Ascending aorta (tissue), 2 donors: ENCODE measurements around the gene CNTNAP2. TPM values are rescaled to one million over a fixed set of nuclear protein-coding genes. Genes with fewer than 3 reads are reported as not detected.

Source experiments
- DNase-seq, 2 donors: peaks; one replicate each; pipeline ENCODE4 v3.0.0-alpha.2; 2019; ENCODE audit warnings: low spot score in 2 of 2
- H3K27ac ChIP-seq, 2 donors: fragments of 200-600 bp; sonication (generic); one replicate each; pipeline ENCODE4 v1.5.1; 2016 to 2017; ENCODE audit warnings: mild to moderate bottlenecking in 1 of 2
- H3K27me3 ChIP-seq: fragments of 200-600 bp; sonication (generic); one replicate; pipeline ENCODE4 v1.5.1; 2017
- H3K36me3 ChIP-seq, 2 donors: fragments of 200-600 bp; sonication (generic); one replicate each; pipeline ENCODE4 v1.5.1; 2016
- H3K4me1 ChIP-seq, 2 donors: fragments of 200-600 bp; sonication (generic); one replicate each; pipeline ENCODE4 v1.5.1; 2016 to 2017; ENCODE audit warnings: mild to moderate bottlenecking in 1 of 2
- H3K4me3 ChIP-seq, 2 donors: fragments of 200-600 bp; sonication (generic); one replicate each; pipeline ENCODE4 v1.5.1; 2016 to 2017; ENCODE audit warnings: mild to moderate bottlenecking in 1 of 2
- H3K9me3 ChIP-seq, 2 donors: fragments of 200-600 bp; sonication (generic); one replicate each; pipeline ENCODE4 v1.5.1; 2016
- intact Hi-C: fragments of 100-400 bp; cut with DNase I; formaldehyde crosslinking; loops from one replicate; pipeline ENCODE4 v1.15.1; 2023
- total RNA-seq: library from RNA; depleted of rRNA; stranded (reverse); fragments of >200 nt; gene quantifications from one replicate; pipeline ENCODE4 v1.1.0, GENCODE V29; 2016
- TF ChIP-seq, protein P1 (sequence below), 3 experiments: fragments of 200-600 bp in 2 of 3; fragments of 450-650 bp in 1 of 3; sonication (generic) in 2 of 3; IDR thresholded peaks; one replicate each; pipeline ENCODE4 v1.5.1; 2016 to 2019; ENCODE audit warnings: antibody characterized with exemption in 3 of 3, mild to moderate bottlenecking in 1 of 3, moderate library complexity in 1 of 3

CNTNAP2 gene
- total RNA-seq, 1 donor from 2014 or later: not detected

DNA sequence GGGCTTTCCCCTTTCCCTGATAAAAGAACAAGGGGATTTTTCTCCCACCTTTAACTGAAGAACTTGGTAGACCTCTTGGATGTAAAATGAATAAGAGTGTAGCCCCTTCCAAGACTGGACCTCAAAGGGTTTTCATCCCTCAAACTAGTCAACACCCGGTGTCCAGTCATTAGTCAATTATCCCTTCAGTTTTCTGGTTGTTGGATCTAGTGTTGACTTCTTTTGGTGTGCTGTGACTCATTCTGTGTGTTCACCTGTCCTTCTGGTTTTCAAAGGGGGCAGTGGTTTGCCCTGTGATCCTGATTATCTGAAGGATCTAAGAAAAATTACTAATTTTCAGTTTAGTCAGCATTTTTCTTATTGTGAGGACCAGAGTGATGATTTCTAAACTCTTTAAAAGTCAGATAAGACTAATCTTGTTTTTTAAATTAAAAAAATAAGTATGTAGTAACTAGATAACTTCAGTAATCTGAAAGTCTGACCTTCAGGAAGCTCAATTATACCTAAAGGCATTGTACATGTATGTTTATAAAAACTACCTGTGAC lies 583.5 kb downstream of the CNTNAP2 start:
- no peaks in the 10 kb centered on the region for H3K27me3 ChIP-seq
- no peak overlapping the region for H3K27ac ChIP-seq
- H3K36me3 ChIP-seq: no peaks in the 10 kb centered on the region
- no peak overlapping the region for H3K4me3 ChIP-seq
- no peaks in the 10 kb centered on the region for H3K9me3 ChIP-seq
- no peaks in the 10 kb centered on the region for H3K4me1 ChIP-seq
- TF ChIP-seq, protein P1, sequence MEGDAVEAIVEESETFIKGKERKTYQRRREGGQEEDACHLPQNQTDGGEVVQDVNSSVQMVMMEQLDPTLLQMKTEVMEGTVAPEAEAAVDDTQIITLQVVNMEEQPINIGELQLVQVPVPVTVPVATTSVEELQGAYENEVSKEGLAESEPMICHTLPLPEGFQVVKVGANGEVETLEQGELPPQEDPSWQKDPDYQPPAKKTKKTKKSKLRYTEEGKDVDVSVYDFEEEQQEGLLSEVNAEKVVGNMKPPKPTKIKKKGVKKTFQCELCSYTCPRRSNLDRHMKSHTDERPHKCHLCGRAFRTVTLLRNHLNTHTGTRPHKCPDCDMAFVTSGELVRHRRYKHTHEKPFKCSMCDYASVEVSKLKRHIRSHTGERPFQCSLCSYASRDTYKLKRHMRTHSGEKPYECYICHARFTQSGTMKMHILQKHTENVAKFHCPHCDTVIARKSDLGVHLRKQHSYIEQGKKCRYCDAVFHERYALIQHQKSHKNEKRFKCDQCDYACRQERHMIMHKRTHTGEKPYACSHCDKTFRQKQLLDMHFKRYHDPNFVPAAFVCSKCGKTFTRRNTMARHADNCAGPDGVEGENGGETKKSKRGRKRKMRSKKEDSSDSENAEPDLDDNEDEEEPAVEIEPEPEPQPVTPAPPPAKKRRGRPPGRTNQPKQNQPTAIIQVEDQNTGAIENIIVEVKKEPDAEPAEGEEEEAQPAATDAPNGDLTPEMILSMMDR (IDR thresholded peaks at IDR 0.05): no peak
- intact Hi-C loops: no loop called here
- no peak for DNase-seq

DNA sequence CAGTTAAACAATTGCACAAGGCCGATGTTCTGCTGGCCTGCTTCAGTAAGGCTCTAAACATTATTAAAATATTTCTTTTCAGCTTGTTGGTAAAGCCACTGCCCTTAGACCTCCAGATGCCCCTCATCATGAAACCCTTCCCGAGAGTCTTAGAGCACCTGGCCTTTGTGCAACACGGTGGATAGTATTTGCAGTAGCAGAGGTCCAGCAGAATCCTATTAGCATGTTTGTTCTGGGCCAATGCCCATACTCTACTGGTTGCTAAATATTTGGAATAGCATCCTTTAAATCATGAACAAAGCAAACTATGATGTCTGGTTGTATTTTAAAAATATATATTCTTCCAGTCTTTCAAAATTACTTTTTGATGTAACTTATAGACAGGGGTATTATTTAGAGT lies 584.6 kb downstream of the CNTNAP2 start:
- DNase-seq: no peak
- Histone ChIP-seq H3K4me1 (no peaks in the 10 kb centered on the region), H3K27ac (no peak overlapping the region), H3K9me3 (no peaks in the 10 kb centered on the region), H3K4me3 (no peak overlapping the region), H3K27me3 (no peaks in the 10 kb centered on the region), H3K36me3 (no peaks in the 10 kb centered on the region)
- TF ChIP-seq, protein P1 (IDR thresholded peaks at IDR 0.05): no peak
- intact Hi-C loops: no loop called here

DNA sequence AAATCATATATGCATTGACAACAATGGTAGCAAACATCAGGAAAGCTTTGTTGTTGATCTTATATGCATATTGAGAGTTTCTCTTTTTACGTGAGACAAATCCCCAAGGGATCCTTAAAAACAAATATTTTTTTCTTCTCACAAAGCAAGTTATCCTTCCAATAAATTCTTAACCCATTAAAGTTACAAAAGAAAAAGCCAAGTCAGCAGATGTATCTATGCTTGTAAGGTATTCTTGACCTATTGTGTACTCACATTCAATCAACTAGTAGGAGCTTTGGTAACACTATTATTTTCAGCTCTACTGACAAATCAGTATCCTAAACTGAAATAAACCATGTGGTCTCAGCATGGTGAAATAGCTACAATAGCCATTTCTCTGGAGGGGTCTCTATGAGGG lies 586.3 kb downstream of the CNTNAP2 start:
- Histone ChIP-seq H3K27ac (no peak overlapping the region), H3K36me3 (no peaks in the 10 kb centered on the region), H3K9me3 (no peaks in the 10 kb centered on the region), H3K4me1 (no peaks in the 10 kb centered on the region), H3K4me3 (no peak overlapping the region), H3K27me3 (no peaks in the 10 kb centered on the region)
- DNase-seq: no peak
- intact Hi-C loops: no loop called here
- TF ChIP-seq, protein P1 (IDR thresholded peaks at IDR 0.05): no peak

DNA sequence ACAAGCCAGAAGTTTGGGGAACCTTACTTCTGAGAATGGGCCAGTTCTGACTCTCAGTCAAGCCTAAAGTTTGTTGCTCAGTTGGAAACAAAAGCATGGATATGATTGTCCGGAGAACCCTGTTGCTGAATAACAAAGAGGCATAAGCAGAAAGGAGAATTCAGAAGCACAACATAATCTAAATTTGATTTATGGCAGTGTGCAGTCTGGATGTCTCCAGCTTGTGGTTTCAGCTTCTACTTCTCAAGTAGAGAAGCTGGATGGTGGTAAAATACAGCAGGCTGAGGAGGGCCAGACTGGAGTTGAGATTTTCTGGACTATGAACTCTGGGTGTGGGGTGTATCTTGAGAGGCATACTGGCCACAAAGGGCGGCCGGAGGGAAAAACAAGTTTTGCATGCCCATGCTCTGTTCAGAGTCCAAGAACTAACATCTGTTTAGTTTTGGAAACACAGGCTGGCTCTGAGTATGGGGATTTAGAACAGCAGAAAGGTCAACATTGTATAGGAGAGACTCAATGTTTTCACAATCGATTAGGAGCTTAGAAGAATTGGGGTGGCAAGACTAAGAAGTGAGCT lies 592.9 kb downstream of the CNTNAP2 start:
- intact Hi-C loops: no loop called here
- no peak for DNase-seq
- no peak overlapping the region for H3K4me3 ChIP-seq
- no peak overlapping the region for H3K27ac ChIP-seq
- TF ChIP-seq, protein P1 (IDR thresholded peaks at IDR 0.05): no peak
- no peaks in the 10 kb centered on the region for H3K4me1 ChIP-seq
- no peaks in the 10 kb centered on the region for H3K27me3 ChIP-seq
- H3K9me3 ChIP-seq: no peaks in the 10 kb centered on the region
- no peaks in the 10 kb centered on the region for H3K36me3 ChIP-seq

DNA sequence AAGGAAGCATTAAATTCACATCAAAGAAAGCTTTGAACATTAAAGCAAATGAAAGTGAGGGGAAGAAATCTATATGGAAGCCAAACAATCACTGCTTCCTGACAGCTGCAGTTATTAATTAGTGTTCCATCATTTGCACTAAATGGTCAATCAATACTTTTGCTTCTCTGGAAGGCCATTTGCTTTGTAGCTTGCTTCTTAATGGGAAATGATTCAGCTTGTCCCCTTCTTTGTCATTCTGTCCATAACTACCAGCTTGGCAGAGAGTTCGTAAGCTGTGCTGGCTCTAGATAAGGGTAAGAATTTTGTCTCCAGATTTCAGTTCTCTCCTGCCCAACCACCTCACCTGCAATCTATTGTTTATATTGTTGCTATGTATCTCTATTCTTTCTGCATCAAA lies 596.6 kb downstream of the CNTNAP2 start:
- Histone ChIP-seq H3K4me1 (no peaks in the 10 kb centered on the region), H3K27me3 (no peaks in the 10 kb centered on the region), H3K4me3 (no peak overlapping the region), H3K36me3 (no peaks in the 10 kb centered on the region), H3K27ac (no peak overlapping the region), H3K9me3 (no peaks in the 10 kb centered on the region)
- TF ChIP-seq, protein P1 (IDR thresholded peaks at IDR 0.05): no peak
- no peak for DNase-seq
- intact Hi-C loops: no loop called here

DNA sequence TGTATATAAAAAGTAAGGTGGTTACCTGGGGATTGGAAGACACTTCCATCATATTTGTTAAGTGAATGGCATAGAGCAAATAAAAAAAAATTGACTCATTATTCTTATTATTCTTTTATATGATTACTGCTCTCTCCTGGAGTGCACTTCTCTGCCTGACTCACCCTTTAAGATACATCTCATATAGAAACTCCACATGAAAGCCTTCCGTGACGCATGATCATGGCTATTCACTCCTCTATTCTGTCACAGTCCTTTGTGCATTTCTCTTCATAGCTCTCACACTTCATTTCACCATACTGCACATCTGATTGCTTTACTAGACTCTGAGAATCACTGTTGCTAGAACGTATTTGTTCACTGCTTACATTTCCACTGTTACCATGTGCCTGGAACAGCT lies 597.3 kb downstream of the CNTNAP2 start:
- intact Hi-C loops: no loop called here
- H3K27me3 ChIP-seq: no peaks in the 10 kb centered on the region

More for the DNA sequence above, 597.3 kb downstream of the CNTNAP2 start:
- Histone ChIP-seq H3K4me3 (no peak overlapping the region), H3K27ac (no peak overlapping the region), H3K4me1 (no peaks in the 10 kb centered on the region), H3K9me3 (no peaks in the 10 kb centered on the region), H3K36me3 (no peaks in the 10 kb centered on the region)
- DNase-seq: no peak
- TF ChIP-seq, protein P1 (IDR thresholded peaks at IDR 0.05): no peak
